Stomach smooth muscle (tissue), 2 donors: Measurements from ENCODE around the gene SH3TC2.

ENCODE experiments used
- H3K27ac ChIP-seq: one replicate; pipeline ENCODE4 v1.7.0; 2013; ENCODE audit warnings: mild to moderate bottlenecking, low read length, inconsistent platforms
- H3K27me3 ChIP-seq, 2 donors: one replicate each; pipeline ENCODE4 v1.7.0; 2013; ENCODE audit warnings: low read length in 2 of 2; ENCODE audit not compliant: insufficient read depth in 2 of 2, control insufficient read depth in 1 of 2
- H3K36me3 ChIP-seq, 2 donors: one replicate each; pipeline ENCODE4 v1.7.0; 2013; ENCODE audit warnings: low read length in 2 of 2; ENCODE audit not compliant: control insufficient read depth in 2 of 2, insufficient read depth in 2 of 2
- H3K4me1 ChIP-seq: one replicate; pipeline ENCODE4 v1.7.0; 2013; ENCODE audit warnings: low read length; ENCODE audit not compliant: control insufficient read depth, insufficient read depth
- H3K4me3 ChIP-seq, 2 donors: one replicate each; pipeline ENCODE4 v1.7.0; 2013; ENCODE audit warnings: low read length in 2 of 2
- H3K9ac ChIP-seq, 2 donors: one replicate each; pipeline ENCODE4 v1.7.0; 2013; ENCODE audit warnings: low read length in 2 of 2, mild to moderate bottlenecking in 1 of 2
- H3K9me3 ChIP-seq, 2 donors: one replicate each; pipeline ENCODE4 v1.7.0; 2013; ENCODE audit warnings: low read length in 2 of 2; ENCODE audit not compliant: control insufficient read depth in 2 of 2
- donor health status: healthy.
- donor health status: Pancreatic carcinoma.

SH3TC2 gene

GRCh38 chr5:148974642-148975327 is 88.1 kb downstream of the SH3TC2 start:
- Histone ChIP-seq H3K4me1 (peaks cover 16% of the 10 kb centered on the region), H3K27ac (no peak overlapping the region), H3K4me3 (no peak overlapping the region), H3K9ac (no peak overlapping the region), H3K9me3 (no peaks in the 10 kb centered on the region), H3K36me3 (no peaks in the 10 kb centered on the region), H3K27me3 (no peaks in the 10 kb centered on the region)

- Histone ChIP-seq H3K9ac (no peak overlapping the region), H3K4me1 (peaks cover 20% of the 10 kb centered on the region), H3K36me3 (no peaks in the 10 kb centered on the region), H3K27me3 (no peaks in the 10 kb centered on the region), H3K9me3 (no peaks in the 10 kb centered on the region), H3K4me3 (no peak overlapping the region), H3K27ac (no peak overlapping the region)
Measured at GRCh38 chr5:148973455-148973854, 89.4 kb downstream of the SH3TC2 start.

GRCh38 chr5:148972974-148973374 is 89.9 kb downstream of the SH3TC2 start:
- H3K9me3 ChIP-seq = no peaks in the 10 kb centered on the region
- no peak overlapping the region for H3K4me3 ChIP-seq
- no peak overlapping the region for H3K27ac ChIP-seq
- H3K9ac ChIP-seq = no peak overlapping the region
- H3K27me3 ChIP-seq = no peaks in the 10 kb centered on the region
- H3K4me1 ChIP-seq = peaks cover 20% of the 10 kb centered on the region
- no peaks in the 10 kb centered on the region for H3K36me3 ChIP-seq

- Histone ChIP-seq H3K4me1 (peaks cover 20% of the 10 kb centered on the region), H3K9ac (no peak overlapping the region), H3K27ac (no peak overlapping the region), H3K4me3 (no peak overlapping the region), H3K27me3 (no peaks in the 10 kb centered on the region), H3K36me3 (no peaks in the 10 kb centered on the region), H3K9me3 (no peaks in the 10 kb centered on the region)
Measured at GRCh38 chr5:148972396-148972795, 90.5 kb downstream of the SH3TC2 start.

GRCh38 chr5:148970876-148971275 is 92.0 kb downstream of the SH3TC2 start:
- peaks cover 23% of the 10 kb centered on the region for H3K4me1 ChIP-seq
- no peak overlapping the region for H3K4me3 ChIP-seq
- no peaks in the 10 kb centered on the region for H3K36me3 ChIP-seq
- H3K9me3 ChIP-seq = no peaks in the 10 kb centered on the region
- no peak overlapping the region for H3K27ac ChIP-seq
- no peaks in the 10 kb centered on the region for H3K27me3 ChIP-seq
- no peak overlapping the region for H3K9ac ChIP-seq

GRCh38 chr5:148970228-148970627 is 92.6 kb downstream of the SH3TC2 start:
- Histone ChIP-seq H3K9ac (no peak overlapping the region), H3K4me1 (peaks cover 29% of the 10 kb centered on the region), H3K4me3 (no peak overlapping the region), H3K27ac (peak overlapping the region; percentile 31), H3K36me3 (no peaks in the 10 kb centered on the region), H3K27me3 (no peaks in the 10 kb centered on the region), H3K9me3 (no peaks in the 10 kb centered on the region)

- no peak overlapping the region for H3K4me3 ChIP-seq
- H3K4me1 ChIP-seq = peaks cover 29% of the 10 kb centered on the region
- H3K27me3 ChIP-seq = no peaks in the 10 kb centered on the region
- no peaks in the 10 kb centered on the region for H3K9me3 ChIP-seq
- H3K27ac ChIP-seq = peak overlapping the region; percentile 31
- no peaks in the 10 kb centered on the region for H3K36me3 ChIP-seq
- no peak overlapping the region for H3K9ac ChIP-seq
Measured at GRCh38 chr5:148969291-148969690, 93.6 kb downstream of the SH3TC2 start.

GRCh38 chr5:148968311-148968710 is 94.6 kb downstream of the SH3TC2 start:
- no peaks in the 10 kb centered on the region for H3K36me3 ChIP-seq
- H3K27me3 ChIP-seq = no peaks in the 10 kb centered on the region
- H3K4me1 ChIP-seq = peaks cover 27% of the 10 kb centered on the region
- no peak overlapping the region for H3K27ac ChIP-seq
- no peak overlapping the region for H3K4me3 ChIP-seq
- H3K9me3 ChIP-seq = no peaks in the 10 kb centered on the region
- H3K9ac ChIP-seq = no peak overlapping the region

- H3K9me3 ChIP-seq = no peaks in the 10 kb centered on the region
- H3K27me3 ChIP-seq = no peaks in the 10 kb centered on the region
- H3K4me3 ChIP-seq = no peak overlapping the region
- H3K27ac ChIP-seq = no peak overlapping the region
- no peaks in the 10 kb centered on the region for H3K36me3 ChIP-seq
- H3K9ac ChIP-seq = no peak overlapping the region
- peaks cover 26% of the 10 kb centered on the region for H3K4me1 ChIP-seq
Measured at GRCh38 chr5:148967783-148968182, 95.1 kb downstream of the SH3TC2 start.

GRCh38 chr5:148966938-148967337 is 95.9 kb downstream of the SH3TC2 start:
- no peaks in the 10 kb centered on the region for H3K27me3 ChIP-seq
- no peak overlapping the region for H3K4me3 ChIP-seq
- H3K4me1 ChIP-seq = peaks cover 22% of the 10 kb centered on the region
- H3K36me3 ChIP-seq = no peaks in the 10 kb centered on the region
- no peaks in the 10 kb centered on the region for H3K9me3 ChIP-seq
- H3K27ac ChIP-seq = no peak overlapping the region
- H3K9ac ChIP-seq = no peak overlapping the region

GRCh38 chr5:148966348-148966747 is 96.5 kb downstream of the SH3TC2 start:
- no peaks in the 10 kb centered on the region for H3K36me3 ChIP-seq
- H3K4me1 ChIP-seq = peaks cover 22% of the 10 kb centered on the region
- H3K9me3 ChIP-seq = no peaks in the 10 kb centered on the region
- no peak overlapping the region for H3K9ac ChIP-seq
- no peak overlapping the region for H3K4me3 ChIP-seq
- no peaks in the 10 kb centered on the region for H3K27me3 ChIP-seq
- peak overlapping the region; percentile 49 for H3K27ac ChIP-seq
